Thyroid gland (tissue), 4 donors: Measurements from ENCODE around the gene SLC38A11. TPM values are rescaled to one million over a fixed set of nuclear protein-coding genes. Genes with fewer than 3 reads are reported as not detected.
"Not testable (repeated sequence)": the region's sequence is repeated elsewhere in the genome, so short reads cannot be mapped to it uniquely, and the experiment has no call there.

Experiments
- DNase-seq, 2 donors: peaks; one replicate each; pipeline ENCODE4 v3.0.0-alpha.2; 2019
- H3K27ac ChIP-seq, 3 donors: fragments of 200-600 bp; sonication (generic); 1 replicate in 2 of 3; 2 replicates in 1 of 3; pipeline ENCODE4 v1.5.1; 2016 to 2019; ENCODE audit warnings: mild to moderate bottlenecking in 1 of 3, moderate library complexity in 1 of 3
- H3K27me3 ChIP-seq: fragments of 200-600 bp; sonication (generic); one replicate; pipeline ENCODE4 v1.5.1; 2019
- H3K36me3 ChIP-seq, 2 donors: fragments of 200-600 bp; sonication (generic); one replicate each; pipeline ENCODE4 v1.5.1; 2016 to 2019
- H3K4me1 ChIP-seq, 2 donors: fragments of 200-600 bp; sonication (generic); one replicate each; pipeline ENCODE4 v1.5.1; 2017 to 2019
- H3K4me3 ChIP-seq, 3 donors: fragments of 200-600 bp; sonication (generic); replicated peaks in 1 of 3; 1 replicate in 2 of 3; 2 replicates in 1 of 3; pipeline ENCODE4 v1.5.1; 2016; ENCODE audit warnings: mild to moderate bottlenecking in 1 of 3
- H3K9me3 ChIP-seq: fragments of 200-600 bp; sonication (generic); one replicate; pipeline ENCODE4 v1.5.1; 2017
- CTCF ChIP-seq, 6 experiments: fragments of 200-600 bp in 3 of 6; fragments of 450-650 bp in 3 of 6; sonication (generic) in 3 of 6; IDR thresholded peaks; one replicate each; pipeline ENCODE4 v1.5.1; 2016 to 2019; ENCODE audit warnings: antibody characterized with exemption in 6 of 6, mild to moderate bottlenecking in 2 of 6, inconsistent platforms in 1 of 6, moderate library complexity in 1 of 6
- POLR2A ChIP-seq, 2 donors: fragments of 450-650 bp; IDR thresholded peaks; one replicate each; pipeline ENCODE4 v1.6.1; 2017; ENCODE audit warnings: antibody characterized with exemption in 2 of 2, mild to moderate bottlenecking in 2 of 2, moderate library complexity in 1 of 2
- WGBS, 2 donors: methylation state at CpG; one replicate each; pipeline ENCODE4 v1.1.5; 2017; 5-methylcytosine and 5-hydroxymethylcytosine counted together
- intact Hi-C: fragments of 100-400 bp; cut with DNase I; formaldehyde crosslinking; loops from one replicate; pipeline ENCODE4 v1.15.1; 2023
- total RNA-seq, 4 donors: library from RNA; depleted of rRNA; stranded (reverse); fragments of >200 nt; gene quantifications; one replicate each; pipeline ENCODE4 v1.2.3, GENCODE V29; 2016

Gene SLC38A11
- 1 to 10 TPM in 2 of 4 donors, not detected in 2; 1.2 to 3.7 TPM for total RNA-seq

GRCh38 chr2:164954954-164955701 lies at the start of gene SLC38A11:
TSS of gene SLC38A11 (minus strand) at chr2:164955525. CDS start at chr2:164955247, 278 bp downstream.
- Histone ChIP-seq H3K36me3 (no peaks in the 10 kb centered on the region), H3K27me3 (no peaks in the 10 kb centered on the region), H3K4me1 (peaks cover 5 to 7% of the 10 kb centered on the region in 2 donors), H3K4me3 (peak within 1 kb of the TSS in 2 of 3 donors; percentile 13 to 14), H3K27ac (no peak within 1 kb of the TSS), H3K9me3 (no peaks in the 10 kb centered on the region)
- TF ChIP-seq POLR2A (IDR thresholded peaks at IDR 0.05) = no peak
- TF ChIP-seq CTCF (IDR thresholded peaks at IDR 0.05) = peak in 1 of 6 experiments; percentile 5
- intact Hi-C loops = no loop called here
- WGBS, 2 donors = 11 to 22% methylated on average over 27 of the region's 34 CpGs
- peak; percentile 25 to 42 for DNase-seq

GRCh38 chr2:165003443-165004130 lies 48.3 kb upstream of the SLC38A11 start:
- Histone ChIP-seq H3K9me3 (no peaks in the 10 kb centered on the region), H3K27ac (no peak overlapping the region), H3K4me1 (no peaks in the 10 kb centered on the region), H3K4me3 (no peak overlapping the region), H3K36me3 (no peaks in the 10 kb centered on the region), H3K27me3 (no peaks in the 10 kb centered on the region)
- intact Hi-C loops = no loop called here
- DNase-seq = no peak
- WGBS, 2 donors = 90 to 93% methylated on average over 21 to 24 of the region's 24 CpGs
- no peak for TF ChIP-seq CTCF (IDR thresholded peaks at IDR 0.05)
- TF ChIP-seq POLR2A (IDR thresholded peaks at IDR 0.05) = no peak

- Histone ChIP-seq H3K27ac (no peak overlapping the region), H3K4me3 (no peak overlapping the region), H3K9me3 (no peaks in the 10 kb centered on the region), H3K4me1 (no peaks in the 10 kb centered on the region), H3K36me3 (no peaks in the 10 kb centered on the region), H3K27me3 (no peaks in the 10 kb centered on the region)
- no peak for TF ChIP-seq CTCF (IDR thresholded peaks at IDR 0.05)
- 86 to 87% methylated on average over 1 of the region's 1 CpG for WGBS, 2 donors
- no peak for DNase-seq
- intact Hi-C loops = no loop called here
Observed at GRCh38 chr2:165002638-165003037, 47.3 kb upstream of the SLC38A11 start.

- H3K4me1 ChIP-seq, H3K9me3 ChIP-seq, intact Hi-C loops, H3K27ac ChIP-seq, H3K4me3 ChIP-seq, H3K27me3 ChIP-seq, DNase-seq, H3K36me3 ChIP-seq: not testable (repeated sequence)
- 95 to 96% methylated on average over 21 to 35 of the region's 43 CpGs for WGBS, 2 donors
Observed at GRCh38 chr2:164994664-164995299, 39.5 kb upstream of the SLC38A11 start.

- WGBS, 2 donors = 80 to 87% methylated on average over 19 of the region's 19 CpGs
- H3K27ac ChIP-seq = no peak overlapping the region
- H3K4me3 ChIP-seq = no peak overlapping the region
- intact Hi-C loops = no loop called here
- H3K9me3 ChIP-seq = no peaks in the 10 kb centered on the region
- DNase-seq = no peak
- peaks cover 0 to 7% of the 10 kb centered on the region in 2 donors for H3K4me1 ChIP-seq
- H3K27me3 ChIP-seq = no peaks in the 10 kb centered on the region
- TF ChIP-seq CTCF (IDR thresholded peaks at IDR 0.05) (no peak), POLR2A (IDR thresholded peaks at IDR 0.05) (no peak)
- H3K36me3 ChIP-seq = no peaks in the 10 kb centered on the region
Observed at GRCh38 chr2:164993287-164994016, 38.1 kb upstream of the SLC38A11 start.
